Liver (tissue), 3 donors: ENCODE data around the gene C1QTNF12.

ENCODE experiments used
- CTCF ChIP-seq: fragments of 150-350 bp; IDR thresholded peaks from 2 replicates; pipeline ENCODE4 v1.5.1; 2017; ENCODE audit warnings: improper control_type of control experiment, low read depth, low read length; ENCODE audit not compliant: missing input control
- HNF4A ChIP-seq, 2 donors: conservative IDR thresholded peaks; 2 replicates each; pipeline ENCODE4 v1.6.1; 2016; ENCODE audit warnings: antibody characterized with exemption in 2 of 2, mild to moderate bottlenecking in 2 of 2
- REST ChIP-seq: IDR thresholded peaks from 2 replicates; pipeline ENCODE4 v1.6.1; 2016; ENCODE audit warnings: antibody characterized with exemption, mild to moderate bottlenecking
- donor health status: healthy.
- donor health status: healthy.

- TF ChIP-seq REST (no peak), HNF4A (conservative IDR thresholded peaks at IDR 0.05) (no peak), CTCF (no peak)
Observed at GRCh38 chr1:1245178-1245816, 1.2 kb downstream of the C1QTNF12 start.
